GM20000 (cell line): Measurements from ENCODE around the gene COL1A1.

ENCODE experiments used
- DNase-seq: peaks from one replicate; pipeline ENCODE4 v3.0.0; 2012; ENCODE audit warnings: low spot score
- TF ChIP-seq, protein P1 (sequence below): IDR thresholded peaks from 2 replicates; pipeline ENCODE4 v1.5.1; 2012; ENCODE audit warnings: mild to moderate bottlenecking, control low read depth; ENCODE audit errors: extremely low read depth, missing control alignments

COL1A1 gene

DNA sequence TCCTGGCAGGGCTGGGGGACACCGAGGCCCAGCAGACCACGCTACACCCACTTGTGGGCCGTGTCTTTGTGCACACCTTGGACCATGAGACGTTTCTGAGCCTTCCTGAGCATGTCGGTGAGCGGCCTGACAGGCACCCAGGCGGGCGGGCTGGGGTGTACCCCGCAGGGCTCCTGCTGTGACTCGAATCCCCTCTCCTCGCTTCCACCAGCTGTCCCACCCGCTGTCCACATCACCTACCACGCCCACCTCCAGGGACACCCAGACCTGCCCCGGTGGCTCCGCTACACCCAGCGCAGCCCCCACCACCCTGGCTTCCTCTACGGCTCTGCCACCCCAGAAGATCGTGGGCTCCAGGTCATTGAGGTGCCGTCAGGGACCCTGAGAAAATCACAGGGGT, 34.1 kb downstream of the COL1A1 start:
- TF ChIP-seq, protein P1, sequence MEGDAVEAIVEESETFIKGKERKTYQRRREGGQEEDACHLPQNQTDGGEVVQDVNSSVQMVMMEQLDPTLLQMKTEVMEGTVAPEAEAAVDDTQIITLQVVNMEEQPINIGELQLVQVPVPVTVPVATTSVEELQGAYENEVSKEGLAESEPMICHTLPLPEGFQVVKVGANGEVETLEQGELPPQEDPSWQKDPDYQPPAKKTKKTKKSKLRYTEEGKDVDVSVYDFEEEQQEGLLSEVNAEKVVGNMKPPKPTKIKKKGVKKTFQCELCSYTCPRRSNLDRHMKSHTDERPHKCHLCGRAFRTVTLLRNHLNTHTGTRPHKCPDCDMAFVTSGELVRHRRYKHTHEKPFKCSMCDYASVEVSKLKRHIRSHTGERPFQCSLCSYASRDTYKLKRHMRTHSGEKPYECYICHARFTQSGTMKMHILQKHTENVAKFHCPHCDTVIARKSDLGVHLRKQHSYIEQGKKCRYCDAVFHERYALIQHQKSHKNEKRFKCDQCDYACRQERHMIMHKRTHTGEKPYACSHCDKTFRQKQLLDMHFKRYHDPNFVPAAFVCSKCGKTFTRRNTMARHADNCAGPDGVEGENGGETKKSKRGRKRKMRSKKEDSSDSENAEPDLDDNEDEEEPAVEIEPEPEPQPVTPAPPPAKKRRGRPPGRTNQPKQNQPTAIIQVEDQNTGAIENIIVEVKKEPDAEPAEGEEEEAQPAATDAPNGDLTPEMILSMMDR = no peak

DNA sequence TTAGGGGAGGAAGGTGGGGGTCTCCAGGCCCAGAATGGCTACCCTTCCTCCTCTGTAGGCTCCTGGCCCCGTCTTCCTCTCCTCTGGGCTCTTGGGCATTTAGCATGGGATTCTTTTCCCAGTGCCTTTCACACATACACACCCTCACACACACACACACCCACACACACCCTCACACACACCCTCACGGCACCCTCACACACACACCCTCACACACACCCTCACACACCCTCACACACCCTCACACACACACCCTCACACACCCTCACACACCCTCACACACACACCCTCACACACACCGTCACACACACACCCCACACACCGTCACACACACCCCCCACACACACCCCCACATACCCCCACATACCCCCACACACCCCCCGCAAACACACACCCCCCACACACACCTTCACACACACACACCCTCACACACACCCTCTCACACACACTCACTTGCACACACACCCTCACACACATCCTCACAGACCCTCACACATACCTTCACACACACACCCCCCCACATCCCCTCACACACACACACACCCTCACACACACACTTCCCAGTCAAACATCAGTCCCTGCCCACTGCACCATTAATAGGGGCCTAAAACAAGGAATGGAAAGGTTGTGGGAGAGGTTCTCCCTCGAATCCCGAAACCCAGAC, 34.8 kb downstream of the COL1A1 start:
- DNase-seq = no peak
- TF ChIP-seq, protein P1 = no peak

More for the DNA sequence above, 34.1 kb downstream of the COL1A1 start:
- no peak for DNase-seq

DNA sequence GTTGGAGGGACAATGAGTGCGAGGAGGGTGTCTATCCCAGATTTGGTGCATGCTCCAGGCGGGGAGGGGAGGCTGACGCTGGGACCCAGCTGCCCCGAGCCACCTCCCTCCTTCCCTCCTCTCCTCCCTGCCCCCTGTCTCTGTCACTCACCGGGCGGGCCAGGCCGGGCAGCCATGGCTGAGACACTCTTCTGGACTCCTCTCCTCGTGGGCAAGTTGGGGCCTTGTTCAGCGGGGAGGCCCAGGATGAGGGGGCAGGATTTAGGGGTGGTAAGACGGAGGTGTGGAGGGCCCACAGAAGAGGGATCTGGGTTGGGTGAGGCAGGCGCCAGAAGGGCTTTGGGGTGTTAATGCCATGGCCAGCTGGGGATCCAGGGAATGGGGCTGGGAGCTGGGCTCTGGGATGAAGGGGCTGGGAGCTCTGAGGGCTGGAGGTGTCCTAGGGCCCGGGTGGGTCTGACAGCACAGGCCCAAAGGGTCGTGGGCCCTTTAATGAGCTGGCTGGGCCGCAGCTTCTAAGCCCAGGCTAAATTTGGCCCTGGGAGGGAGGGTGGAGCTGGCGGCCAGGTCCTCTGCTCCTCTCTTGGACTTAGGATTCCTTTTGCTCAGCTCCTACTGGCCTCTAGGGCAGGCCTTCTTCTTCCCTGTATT, 35.4 kb downstream of the COL1A1 start, which contains the start of gene SGCA:
Gene SGCA (plus strand): TSS at position 139 of the 651 bp plus-strand sequence. CDS start 36 bp downstream, at position 175.
- TF ChIP-seq, protein P1 = no peak
- DNase-seq = no peak

DNA sequence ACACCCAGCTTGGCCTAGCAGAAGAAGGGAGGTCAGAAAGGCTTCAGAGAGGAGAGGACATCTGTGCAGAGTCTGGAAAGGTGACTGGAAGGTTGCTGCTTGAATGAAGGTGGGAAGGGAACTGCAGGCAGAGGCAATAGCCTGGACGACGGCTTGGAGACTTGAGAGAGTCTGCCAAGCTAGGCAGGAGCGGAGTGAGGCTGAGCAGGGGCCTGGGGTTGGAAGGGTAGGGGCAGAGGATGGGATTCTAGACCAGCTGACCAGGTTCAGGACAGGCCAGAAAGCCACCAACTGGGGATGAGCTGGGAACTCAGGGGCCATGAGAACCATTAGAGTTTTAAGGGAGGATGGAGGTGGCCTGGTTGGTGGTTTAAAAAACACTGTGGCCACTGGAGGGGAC, 36.0 kb downstream of the COL1A1 start:
- DNase-seq = no peak
- TF ChIP-seq, protein P1 = no peak

DNA sequence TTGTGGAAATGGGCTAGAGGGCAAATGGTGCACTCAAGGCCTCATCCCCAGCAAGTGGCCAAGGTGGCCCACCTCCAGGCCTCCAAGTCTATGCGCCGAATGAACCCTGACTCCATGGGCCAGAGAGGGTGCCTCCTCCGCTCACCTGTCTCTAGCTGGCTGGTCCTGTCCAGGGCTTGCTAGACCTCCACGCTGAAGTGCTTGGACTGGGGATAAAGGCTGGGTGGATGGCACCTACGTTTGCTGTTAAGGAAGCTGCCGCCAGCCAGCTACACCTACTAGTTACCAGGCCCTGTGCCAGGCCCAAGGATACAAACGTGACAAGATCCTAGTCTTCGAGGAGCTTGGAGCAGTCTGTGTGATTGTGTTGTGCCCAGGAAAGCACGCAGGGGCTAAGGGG, 36.4 kb downstream of the COL1A1 start:
- TF ChIP-seq, protein P1 = no peak
- no peak for DNase-seq

DNA sequence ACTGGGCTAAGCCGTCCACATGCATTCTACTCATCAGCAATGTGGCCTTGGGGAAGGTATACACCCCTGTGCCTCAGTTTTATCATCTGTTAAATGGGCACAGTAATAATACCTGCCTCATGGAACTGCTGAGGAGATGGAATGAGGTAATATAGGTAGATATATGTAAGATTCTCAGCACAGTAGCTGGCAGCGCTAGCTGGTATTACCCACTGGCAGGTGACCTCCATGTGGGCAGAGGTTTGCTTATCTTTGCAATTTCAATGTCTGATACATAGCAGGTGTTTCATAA, 36.8 kb downstream of the COL1A1 start:
- TF ChIP-seq, protein P1 = no peak
- no peak for DNase-seq

DNA sequence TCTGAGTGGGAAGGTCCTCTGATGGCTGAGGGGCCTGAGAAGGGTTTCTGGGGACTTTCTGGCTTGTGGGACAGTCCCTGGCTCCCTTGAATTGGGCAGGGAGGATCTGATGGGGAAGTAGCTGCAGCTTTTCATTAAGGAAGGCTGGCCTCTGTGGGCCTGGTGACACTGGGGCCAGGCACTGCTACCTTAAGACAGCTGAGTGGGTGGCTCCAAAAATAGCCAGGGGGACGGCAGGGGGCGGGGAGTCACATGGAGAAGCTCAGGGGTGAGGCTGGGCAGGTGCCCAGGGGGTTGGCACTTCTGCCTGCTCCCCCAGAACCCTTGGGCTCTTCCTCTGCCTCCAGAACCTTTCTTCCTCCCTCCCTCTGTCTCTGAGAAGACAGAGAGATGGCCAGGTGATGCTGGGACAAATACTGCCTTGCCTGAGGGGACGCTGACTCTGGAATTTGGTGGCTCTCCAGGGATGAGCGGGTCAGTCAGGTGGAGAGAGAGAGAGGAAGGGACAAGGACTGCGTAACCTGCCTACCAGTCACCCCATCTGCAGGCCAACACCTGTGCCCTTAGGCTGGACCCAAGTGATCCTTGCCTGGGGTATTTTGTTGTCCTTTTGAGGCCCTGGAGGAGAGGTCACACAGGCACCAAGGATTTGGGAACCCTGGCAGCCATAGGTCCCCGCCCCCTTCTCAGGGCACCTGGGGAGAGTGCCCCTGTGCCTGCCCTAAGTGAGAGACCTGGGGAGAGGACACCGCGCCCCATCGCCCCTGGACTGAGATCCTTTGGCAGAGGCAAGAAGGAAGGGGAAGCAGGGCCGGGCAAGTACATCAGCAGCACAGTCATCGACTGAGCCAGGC, 37.4 kb downstream of the COL1A1 start:
- DNase-seq = peak; percentile 63
- TF ChIP-seq, protein P1 = no peak
